ENCODE results near the gene RGS7. TPM values are rescaled to one million over a fixed set of nuclear protein-coding genes. Genes with fewer than 3 reads are reported as not detected.

The RGS7 gene
- total RNA-seq, 1 experiment from 2014 or later = 0.10 TPM

- Histone ChIP-seq H3K4me3 (ENCODE audit: low read depth in 2 of 2, low read length in 2 of 2) (no peak overlapping the region), H3K9me3 (ENCODE audit: control insufficient read depth, insufficient read depth, low read depth, low read length) (no peaks in the 10 kb centered on the region), H3K36me3 (ENCODE audit: control insufficient read depth, insufficient read depth, low read length) (no peaks in the 10 kb centered on the region), H3K4me1 (ENCODE audit: control insufficient read depth, insufficient read depth, low read length) (no peaks in the 10 kb centered on the region), H3K27ac (ENCODE audit: low read length) (no peak overlapping the region), H3K27me3 (ENCODE audit: control insufficient read depth, insufficient read depth, low read length) (no peaks in the 10 kb centered on the region)
- ATAC-seq (no peak), DNase-seq (ENCODE audit: low read depth, low spot score) (no peak)
- intact Hi-C loops (cut with micrococcal nuclease; ENCODE audit: unreplicated experiment) = no loop called here
- no TSS peak for BruUV-seq (replicated peaks)
- no peak for TF ChIP-seq REST (IDR thresholded peaks at IDR 0.05; ENCODE audit: insufficient read depth in 1 of 2, low read depth in 2 of 2, low read length in 1 of 2)
- no peak for TF ChIP-seq POLR2AphosphoS5 (IDR thresholded peaks at IDR 0.05; ENCODE audit: low read depth, low read length)
- TF ChIP-seq, protein P1, sequence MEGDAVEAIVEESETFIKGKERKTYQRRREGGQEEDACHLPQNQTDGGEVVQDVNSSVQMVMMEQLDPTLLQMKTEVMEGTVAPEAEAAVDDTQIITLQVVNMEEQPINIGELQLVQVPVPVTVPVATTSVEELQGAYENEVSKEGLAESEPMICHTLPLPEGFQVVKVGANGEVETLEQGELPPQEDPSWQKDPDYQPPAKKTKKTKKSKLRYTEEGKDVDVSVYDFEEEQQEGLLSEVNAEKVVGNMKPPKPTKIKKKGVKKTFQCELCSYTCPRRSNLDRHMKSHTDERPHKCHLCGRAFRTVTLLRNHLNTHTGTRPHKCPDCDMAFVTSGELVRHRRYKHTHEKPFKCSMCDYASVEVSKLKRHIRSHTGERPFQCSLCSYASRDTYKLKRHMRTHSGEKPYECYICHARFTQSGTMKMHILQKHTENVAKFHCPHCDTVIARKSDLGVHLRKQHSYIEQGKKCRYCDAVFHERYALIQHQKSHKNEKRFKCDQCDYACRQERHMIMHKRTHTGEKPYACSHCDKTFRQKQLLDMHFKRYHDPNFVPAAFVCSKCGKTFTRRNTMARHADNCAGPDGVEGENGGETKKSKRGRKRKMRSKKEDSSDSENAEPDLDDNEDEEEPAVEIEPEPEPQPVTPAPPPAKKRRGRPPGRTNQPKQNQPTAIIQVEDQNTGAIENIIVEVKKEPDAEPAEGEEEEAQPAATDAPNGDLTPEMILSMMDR (IDR thresholded peaks at IDR 0.05) = no peak
- TF ChIP-seq SIN3A (IDR thresholded peaks at IDR 0.05; ENCODE audit: borderline replicate concordance, insufficient read depth, low read depth, low read length) = no peak
- TF ChIP-seq TCF7L2 (IDR thresholded peaks at IDR 0.05; ENCODE audit: low read depth, low read length) = no peak
- POLR2A ChIA-PET = no interaction called here
- CTCF ChIA-PET = no interaction called here
- in situ Hi-C loops (cut with HindIII; ENCODE audit: low pct_unique_long_range_greater_than_20kb, low sequenced_read_pairs) = no loop called here
Measured at GRCh38 chr1:241215203-241215602, 141.8 kb downstream of the RGS7 start.

GRCh38 chr1:241213139-241213538 is 143.9 kb downstream of the RGS7 start:
- no peaks in the 10 kb centered on the region for H3K4me1 ChIP-seq (ENCODE audit: control insufficient read depth, insufficient read depth, low read length)
- H3K9me3 ChIP-seq (ENCODE audit: control insufficient read depth, insufficient read depth, low read depth, low read length) = no peaks in the 10 kb centered on the region
- in situ Hi-C loops (cut with HindIII; ENCODE audit: low pct_unique_long_range_greater_than_20kb, low sequenced_read_pairs) (no loop called here), intact Hi-C loops (cut with micrococcal nuclease; ENCODE audit: unreplicated experiment) (no loop called here)
- BruUV-seq (replicated peaks) = no TSS peak
- no peaks in the 10 kb centered on the region for H3K27me3 ChIP-seq (ENCODE audit: control insufficient read depth, insufficient read depth, low read length)
- H3K4me3 ChIP-seq (ENCODE audit: low read depth in 2 of 2, low read length in 2 of 2) = no peak overlapping the region
- ChIA-PET POLR2A (no interaction called here), CTCF (no interaction called here)
- TF ChIP-seq SIN3A (IDR thresholded peaks at IDR 0.05; ENCODE audit: borderline replicate concordance, insufficient read depth, low read depth, low read length) (no peak), REST (IDR thresholded peaks at IDR 0.05; ENCODE audit: insufficient read depth in 1 of 2, low read depth in 2 of 2, low read length in 1 of 2) (no peak), TCF7L2 (IDR thresholded peaks at IDR 0.05; ENCODE audit: low read depth, low read length) (no peak), POLR2AphosphoS5 (IDR thresholded peaks at IDR 0.05; ENCODE audit: low read depth, low read length) (no peak)
- TF ChIP-seq, protein P1 (IDR thresholded peaks at IDR 0.05) = no peak
- no peaks in the 10 kb centered on the region for H3K36me3 ChIP-seq (ENCODE audit: control insufficient read depth, insufficient read depth, low read length)
- DNase-seq (ENCODE audit: low read depth, low spot score) (peak; percentile 5), ATAC-seq (no peak)
- no peak overlapping the region for H3K27ac ChIP-seq (ENCODE audit: low read length)
